ENCODE measurements around the gene STPG3. TPM values are rescaled to one million over a fixed set of nuclear protein-coding genes. Genes with fewer than 3 reads are reported as not detected.

STPG3 gene
- total and polyA plus RNA-seq, 2 of the 13 experiments (the other 11 are each of a cell fraction or from before 2014, with no cell fraction given), result not detected

DNA sequence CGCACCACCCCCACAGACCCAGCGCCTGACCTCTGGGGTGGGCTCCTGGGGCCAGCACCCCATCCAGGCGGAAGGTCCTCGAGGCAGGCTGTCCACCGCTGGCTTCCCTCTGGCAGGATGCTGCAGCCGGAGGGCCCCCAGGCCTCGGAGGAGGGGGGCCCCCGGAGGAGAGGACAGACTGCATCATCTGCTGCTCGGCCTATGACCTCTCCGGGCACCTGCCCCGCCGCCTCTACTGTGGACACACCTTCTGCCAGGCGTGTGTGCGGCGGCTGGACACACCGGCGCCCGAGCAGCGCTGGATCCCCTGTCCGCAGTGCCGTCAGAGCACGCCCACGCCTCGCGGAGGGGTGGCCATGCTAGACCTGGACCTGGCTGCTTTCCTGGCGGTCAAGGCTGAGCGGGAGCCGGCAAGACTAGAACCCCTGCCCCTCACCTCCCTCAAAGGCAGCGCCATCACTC lies 22.5 kb upstream of the STPG3 start (continued):
- TF ChIP-seq, protein P1, sequence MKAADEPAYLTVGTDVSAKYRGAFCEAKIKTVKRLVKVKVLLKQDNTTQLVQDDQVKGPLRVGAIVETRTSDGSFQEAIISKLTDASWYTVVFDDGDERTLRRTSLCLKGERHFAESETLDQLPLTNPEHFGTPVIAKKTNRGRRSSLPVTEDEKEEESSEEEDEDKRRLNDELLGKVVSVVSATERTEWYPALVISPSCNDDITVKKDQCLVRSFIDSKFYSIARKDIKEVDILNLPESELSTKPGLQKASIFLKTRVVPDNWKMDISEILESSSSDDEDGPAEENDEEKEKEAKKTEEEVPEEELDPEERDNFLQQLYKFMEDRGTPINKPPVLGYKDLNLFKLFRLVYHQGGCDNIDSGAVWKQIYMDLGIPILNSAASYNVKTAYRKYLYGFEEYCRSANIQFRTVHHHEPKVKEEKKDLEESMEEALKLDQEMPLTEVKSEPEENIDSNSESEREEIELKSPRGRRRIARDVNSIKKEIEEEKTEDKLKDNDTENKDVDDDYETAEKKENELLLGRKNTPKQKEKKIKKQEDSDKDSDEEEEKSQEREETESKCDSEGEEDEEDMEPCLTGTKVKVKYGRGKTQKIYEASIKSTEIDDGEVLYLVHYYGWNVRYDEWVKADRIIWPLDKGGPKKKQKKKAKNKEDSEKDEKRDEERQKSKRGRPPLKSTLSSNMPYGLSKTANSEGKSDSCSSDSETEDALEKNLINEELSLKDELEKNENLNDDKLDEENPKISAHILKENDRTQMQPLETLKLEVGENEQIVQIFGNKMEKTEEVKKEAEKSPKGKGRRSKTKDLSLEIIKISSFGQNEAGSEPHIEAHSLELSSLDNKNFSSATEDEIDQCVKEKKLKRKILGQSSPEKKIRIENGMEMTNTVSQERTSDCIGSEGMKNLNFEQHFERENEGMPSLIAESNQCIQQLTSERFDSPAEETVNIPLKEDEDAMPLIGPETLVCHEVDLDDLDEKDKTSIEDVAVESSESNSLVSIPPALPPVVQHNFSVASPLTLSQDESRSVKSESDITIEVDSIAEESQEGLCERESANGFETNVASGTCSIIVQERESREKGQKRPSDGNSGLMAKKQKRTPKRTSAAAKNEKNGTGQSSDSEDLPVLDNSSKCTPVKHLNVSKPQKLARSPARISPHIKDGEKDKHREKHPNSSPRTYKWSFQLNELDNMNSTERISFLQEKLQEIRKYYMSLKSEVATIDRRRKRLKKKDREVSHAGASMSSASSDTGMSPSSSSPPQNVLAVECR (CRISPR knock-in tag; IDR thresholded peaks at IDR 0.05; ENCODE audit: borderline replicate concordance), result no peak
- TF ChIP-seq ARNT (IDR thresholded peaks at IDR 0.05) (no peak), ZNF776 (CRISPR knock-in tag; IDR thresholded peaks at IDR 0.05) (peak; percentile 57), HDAC2 (CRISPR knock-in tag; IDR thresholded peaks at IDR 0.05) (peak; percentile 28; the same call in 1 of the 2 replicates), CEBPB (IDR thresholded peaks at IDR 0.05; ENCODE audit: borderline replicate concordance, low read depth, low read length) (no peak), AKAP8 (CRISPR knock-in tag; IDR thresholded peaks at IDR 0.05) (peak; percentile 89), ZSCAN22 (CRISPR knock-in tag; IDR thresholded peaks at IDR 0.05) (no peak), ZNF260 (CRISPR knock-in tag; IDR thresholded peaks at IDR 0.05; ENCODE audit: borderline replicate concordance, low read depth) (no peak)
- TF ChIP-seq, protein P2, sequence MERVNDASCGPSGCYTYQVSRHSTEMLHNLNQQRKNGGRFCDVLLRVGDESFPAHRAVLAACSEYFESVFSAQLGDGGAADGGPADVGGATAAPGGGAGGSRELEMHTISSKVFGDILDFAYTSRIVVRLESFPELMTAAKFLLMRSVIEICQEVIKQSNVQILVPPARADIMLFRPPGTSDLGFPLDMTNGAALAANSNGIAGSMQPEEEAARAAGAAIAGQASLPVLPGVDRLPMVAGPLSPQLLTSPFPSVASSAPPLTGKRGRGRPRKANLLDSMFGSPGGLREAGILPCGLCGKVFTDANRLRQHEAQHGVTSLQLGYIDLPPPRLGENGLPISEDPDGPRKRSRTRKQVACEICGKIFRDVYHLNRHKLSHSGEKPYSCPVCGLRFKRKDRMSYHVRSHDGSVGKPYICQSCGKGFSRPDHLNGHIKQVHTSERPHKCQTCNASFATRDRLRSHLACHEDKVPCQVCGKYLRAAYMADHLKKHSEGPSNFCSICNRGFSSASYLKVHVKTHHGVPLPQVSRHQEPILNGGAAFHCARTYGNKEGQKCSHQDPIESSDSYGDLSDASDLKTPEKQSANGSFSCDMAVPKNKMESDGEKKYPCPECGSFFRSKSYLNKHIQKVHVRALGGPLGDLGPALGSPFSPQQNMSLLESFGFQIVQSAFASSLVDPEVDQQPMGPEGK (CRISPR knock-in tag; IDR thresholded peaks at IDR 0.05), result peak; percentile 73
- TF ChIP-seq, protein P3, sequence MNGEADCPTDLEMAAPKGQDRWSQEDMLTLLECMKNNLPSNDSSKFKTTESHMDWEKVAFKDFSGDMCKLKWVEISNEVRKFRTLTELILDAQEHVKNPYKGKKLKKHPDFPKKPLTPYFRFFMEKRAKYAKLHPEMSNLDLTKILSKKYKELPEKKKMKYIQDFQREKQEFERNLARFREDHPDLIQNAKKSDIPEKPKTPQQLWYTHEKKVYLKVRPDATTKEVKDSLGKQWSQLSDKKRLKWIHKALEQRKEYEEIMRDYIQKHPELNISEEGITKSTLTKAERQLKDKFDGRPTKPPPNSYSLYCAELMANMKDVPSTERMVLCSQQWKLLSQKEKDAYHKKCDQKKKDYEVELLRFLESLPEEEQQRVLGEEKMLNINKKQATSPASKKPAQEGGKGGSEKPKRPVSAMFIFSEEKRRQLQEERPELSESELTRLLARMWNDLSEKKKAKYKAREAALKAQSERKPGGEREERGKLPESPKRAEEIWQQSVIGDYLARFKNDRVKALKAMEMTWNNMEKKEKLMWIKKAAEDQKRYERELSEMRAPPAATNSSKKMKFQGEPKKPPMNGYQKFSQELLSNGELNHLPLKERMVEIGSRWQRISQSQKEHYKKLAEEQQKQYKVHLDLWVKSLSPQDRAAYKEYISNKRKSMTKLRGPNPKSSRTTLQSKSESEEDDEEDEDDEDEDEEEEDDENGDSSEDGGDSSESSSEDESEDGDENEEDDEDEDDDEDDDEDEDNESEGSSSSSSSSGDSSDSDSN (CRISPR knock-in tag; IDR thresholded peaks at IDR 0.05), result 0 out of 2 replicates have a peak, but pooled peaks have one; percentile 25
- TF ChIP-seq, protein P4, sequence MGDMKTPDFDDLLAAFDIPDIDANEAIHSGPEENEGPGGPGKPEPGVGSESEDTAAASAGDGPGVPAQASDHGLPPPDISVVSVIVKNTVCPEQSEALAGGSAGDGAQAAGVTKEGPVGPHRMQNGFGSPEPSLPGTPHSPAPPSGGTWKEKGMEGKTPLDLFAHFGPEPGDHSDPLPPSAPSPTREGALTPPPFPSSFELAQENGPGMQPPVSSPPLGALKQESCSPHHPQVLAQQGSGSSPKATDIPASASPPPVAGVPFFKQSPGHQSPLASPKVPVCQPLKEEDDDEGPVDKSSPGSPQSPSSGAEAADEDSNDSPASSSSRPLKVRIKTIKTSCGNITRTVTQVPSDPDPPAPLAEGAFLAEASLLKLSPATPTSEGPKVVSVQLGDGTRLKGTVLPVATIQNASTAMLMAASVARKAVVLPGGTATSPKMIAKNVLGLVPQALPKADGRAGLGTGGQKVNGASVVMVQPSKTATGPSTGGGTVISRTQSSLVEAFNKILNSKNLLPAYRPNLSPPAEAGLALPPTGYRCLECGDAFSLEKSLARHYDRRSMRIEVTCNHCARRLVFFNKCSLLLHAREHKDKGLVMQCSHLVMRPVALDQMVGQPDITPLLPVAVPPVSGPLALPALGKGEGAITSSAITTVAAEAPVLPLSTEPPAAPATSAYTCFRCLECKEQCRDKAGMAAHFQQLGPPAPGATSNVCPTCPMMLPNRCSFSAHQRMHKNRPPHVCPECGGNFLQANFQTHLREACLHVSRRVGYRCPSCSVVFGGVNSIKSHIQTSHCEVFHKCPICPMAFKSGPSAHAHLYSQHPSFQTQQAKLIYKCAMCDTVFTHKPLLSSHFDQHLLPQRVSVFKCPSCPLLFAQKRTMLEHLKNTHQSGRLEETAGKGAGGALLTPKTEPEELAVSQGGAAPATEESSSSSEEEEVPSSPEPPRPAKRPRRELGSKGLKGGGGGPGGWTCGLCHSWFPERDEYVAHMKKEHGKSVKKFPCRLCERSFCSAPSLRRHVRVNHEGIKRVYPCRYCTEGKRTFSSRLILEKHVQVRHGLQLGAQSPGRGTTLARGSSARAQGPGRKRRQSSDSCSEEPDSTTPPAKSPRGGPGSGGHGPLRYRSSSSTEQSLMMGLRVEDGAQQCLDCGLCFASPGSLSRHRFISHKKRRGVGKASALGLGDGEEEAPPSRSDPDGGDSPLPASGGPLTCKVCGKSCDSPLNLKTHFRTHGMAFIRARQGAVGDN (CRISPR knock-in tag; IDR thresholded peaks at IDR 0.05), result peak; percentile 67; the same call in 1 of the 2 replicates
- TF ChIP-seq, protein P5, sequence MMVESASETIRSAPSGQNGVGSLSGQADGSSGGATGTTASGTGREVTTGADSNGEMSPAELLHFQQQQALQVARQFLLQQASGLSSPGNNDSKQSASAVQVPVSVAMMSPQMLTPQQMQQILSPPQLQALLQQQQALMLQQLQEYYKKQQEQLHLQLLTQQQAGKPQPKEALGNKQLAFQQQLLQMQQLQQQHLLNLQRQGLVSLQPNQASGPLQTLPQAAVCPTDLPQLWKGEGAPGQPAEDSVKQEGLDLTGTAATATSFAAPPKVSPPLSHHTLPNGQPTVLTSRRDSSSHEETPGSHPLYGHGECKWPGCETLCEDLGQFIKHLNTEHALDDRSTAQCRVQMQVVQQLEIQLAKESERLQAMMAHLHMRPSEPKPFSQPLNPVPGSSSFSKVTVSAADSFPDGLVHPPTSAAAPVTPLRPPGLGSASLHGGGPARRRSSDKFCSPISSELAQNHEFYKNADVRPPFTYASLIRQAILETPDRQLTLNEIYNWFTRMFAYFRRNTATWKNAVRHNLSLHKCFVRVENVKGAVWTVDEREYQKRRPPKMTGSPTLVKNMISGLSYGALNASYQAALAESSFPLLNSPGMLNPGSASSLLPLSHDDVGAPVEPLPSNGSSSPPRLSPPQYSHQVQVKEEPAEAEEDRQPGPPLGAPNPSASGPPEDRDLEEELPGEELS (CRISPR knock-in tag; IDR thresholded peaks at IDR 0.05), result no peak
- TF ChIP-seq, protein P6, sequence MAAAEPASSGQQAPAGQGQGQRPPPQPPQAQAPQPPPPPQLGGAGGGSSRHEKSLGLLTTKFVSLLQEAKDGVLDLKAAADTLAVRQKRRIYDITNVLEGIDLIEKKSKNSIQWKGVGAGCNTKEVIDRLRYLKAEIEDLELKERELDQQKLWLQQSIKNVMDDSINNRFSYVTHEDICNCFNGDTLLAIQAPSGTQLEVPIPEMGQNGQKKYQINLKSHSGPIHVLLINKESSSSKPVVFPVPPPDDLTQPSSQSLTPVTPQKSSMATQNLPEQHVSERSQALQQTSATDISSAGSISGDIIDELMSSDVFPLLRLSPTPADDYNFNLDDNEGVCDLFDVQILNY (CRISPR knock-in tag; conservative IDR thresholded peaks at IDR 0.05), result no peak

Measured in HepG2 (cell line).